NCI-H748 (cell line): ENCODE data around the gene MRPL36.
"Not testable (repeated sequence)": the region's sequence is repeated elsewhere in the genome, so short reads cannot be mapped to it uniquely, and the experiment has no call there.

Experiments
- DNase-seq: peaks from one replicate; lab custom pipeline; 2025; ENCODE audit not compliant: unreplicated experiment; lab: John Stamatoyannopoulos, UW

Gene MRPL36

DNA sequence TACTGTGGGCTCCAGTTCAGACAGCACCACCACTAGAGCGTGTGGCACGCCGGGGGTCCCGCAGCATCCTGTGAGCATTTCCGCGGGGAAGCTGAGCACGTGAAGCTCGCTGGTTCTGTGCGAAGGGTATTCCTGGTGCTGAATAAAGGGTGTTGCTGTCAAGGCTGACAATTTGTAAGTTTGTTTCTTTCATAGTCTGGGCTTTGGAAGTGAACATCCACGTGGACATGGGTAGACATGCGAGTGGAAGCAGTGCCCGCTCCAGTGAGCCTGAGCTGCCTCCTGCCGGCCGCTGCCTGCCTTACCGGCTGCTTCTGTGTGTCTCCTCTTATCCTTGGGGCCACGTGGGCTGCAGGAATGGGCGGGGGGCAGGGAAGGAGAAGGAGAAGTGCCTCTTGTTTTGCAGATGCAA lies 16.2 kb upstream of the MRPL36 start:
- no peak for DNase-seq

DNA sequence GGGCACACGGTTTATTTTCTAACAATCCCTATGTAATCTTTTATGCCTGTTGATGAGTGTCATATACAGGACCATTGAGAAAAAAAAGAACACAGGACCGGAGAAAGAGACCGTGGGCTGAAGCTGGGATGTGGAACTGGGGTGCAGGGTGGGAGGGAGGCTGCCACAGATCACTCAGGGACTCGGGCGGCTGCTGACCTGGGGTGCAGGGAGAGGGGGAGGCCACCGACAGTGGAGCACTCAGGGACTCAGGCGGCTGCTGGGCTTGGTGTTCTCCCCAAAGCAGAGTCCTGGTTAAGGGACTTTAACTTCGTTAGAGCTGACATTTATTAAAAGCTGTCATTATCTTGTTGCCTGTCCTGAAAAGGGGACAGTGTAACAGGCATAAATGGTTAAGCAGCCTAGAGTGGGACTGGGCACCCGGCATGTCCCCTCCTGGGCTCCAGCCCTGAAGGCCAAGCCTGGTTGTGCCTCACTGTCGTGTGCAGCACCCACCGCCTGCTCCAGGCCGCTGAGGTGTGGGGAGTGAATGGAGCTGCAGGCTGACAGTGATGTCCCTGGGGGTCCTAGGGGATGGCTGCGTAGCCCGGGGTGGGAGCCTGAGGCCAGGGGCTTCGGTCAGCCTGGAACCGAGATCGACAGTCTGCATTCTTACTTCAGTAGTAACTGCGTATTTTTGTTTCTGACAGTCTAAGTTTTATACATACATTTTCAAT lies 15.6 kb upstream of the MRPL36 start:
- no peak for DNase-seq

DNA sequence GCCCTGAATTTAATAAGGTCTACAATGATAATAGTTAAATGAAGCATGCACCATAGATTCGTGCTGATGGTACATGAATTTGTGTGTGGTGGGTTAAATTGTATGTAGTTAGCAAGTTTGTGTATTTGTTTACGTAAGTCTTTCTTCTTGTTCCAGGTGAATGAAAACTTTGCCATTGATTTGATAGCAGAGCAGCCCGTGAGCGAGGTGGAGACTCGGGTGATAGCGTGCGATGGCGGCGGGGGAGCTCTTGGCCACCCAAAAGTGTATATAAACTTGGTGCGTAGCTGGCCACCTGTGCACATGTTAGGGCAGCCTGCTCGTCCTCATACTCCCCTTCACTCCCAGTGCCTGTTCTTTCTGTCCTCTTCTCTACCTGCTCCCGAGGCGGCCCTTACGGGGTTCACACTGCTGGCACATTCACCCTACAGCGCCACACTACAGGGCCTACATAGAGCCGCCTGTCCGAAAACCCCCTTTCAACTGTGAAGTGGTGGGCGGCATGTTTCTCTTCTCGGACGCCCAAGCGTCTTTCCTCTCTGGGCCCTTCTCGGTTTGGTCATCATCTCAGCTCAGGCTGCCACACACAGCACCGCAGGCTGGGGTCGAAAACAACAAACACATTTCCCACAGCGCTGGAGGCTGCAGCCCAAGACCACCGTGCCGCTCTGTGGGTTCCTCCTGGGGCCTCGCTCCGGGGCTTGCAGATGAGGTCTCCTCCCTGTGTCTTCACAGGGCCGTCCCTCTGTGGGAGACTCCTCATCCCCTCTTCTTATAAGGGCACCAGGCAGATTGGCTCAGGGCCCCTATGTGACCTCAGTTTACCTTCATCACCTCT lies 14.8 kb upstream of the MRPL36 start:
- DNase-seq, result no peak

DNA sequence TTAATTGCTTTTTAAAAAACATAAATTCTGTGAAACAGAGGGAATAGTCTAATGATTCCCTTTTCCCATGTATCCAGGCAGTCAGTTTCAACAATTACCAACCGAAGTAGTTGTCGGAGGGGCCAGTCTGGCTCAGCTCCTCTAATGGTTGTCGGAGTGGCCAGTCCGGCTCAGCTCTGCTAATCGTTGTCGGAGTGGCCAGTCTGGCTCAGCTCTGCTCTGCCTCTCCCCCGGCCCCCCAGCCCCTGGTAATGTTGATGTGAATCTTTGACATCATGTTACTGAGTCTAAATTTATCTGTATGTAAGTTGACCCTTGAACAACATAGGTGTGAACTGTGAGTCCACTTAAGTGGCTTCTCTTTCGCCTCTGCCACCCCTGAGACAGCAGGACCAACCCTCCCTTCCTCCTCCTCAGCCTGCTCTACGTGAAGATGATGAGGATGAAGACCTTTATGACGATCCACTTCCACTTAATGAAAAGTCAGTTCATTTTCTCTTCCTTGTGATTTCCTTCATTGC lies 11.0 kb upstream of the MRPL36 start:
- DNase-seq, result no peak

DNA sequence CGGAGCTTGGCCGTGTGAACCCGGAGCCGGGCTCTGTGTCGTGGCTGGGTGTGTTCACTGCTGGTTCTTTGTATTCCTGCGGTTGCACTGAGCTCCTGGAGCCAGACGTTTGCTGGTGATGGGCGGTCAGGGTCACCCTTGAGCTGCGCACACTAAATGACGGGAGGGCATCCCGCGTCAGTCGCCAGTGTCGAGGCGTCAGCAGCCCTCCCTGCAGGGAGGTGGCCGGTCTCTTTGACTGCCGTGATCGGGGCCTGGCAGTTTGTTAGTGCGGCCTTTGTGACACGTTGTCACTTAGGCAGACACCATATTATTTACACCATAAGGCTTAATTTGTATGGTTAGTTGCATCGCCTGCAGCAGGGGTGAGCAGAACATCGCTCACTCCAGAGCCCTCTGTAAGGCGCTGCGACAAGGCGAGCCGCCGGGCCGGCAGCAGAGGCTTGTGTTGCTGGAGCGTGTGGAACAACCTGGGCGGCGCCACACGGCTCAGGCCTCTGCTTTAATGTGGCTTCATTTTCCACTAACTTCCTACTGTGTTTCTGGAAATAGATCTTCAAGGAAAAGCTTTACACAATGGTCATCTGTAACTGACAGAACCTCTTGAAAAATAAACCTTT lies 9.9 kb upstream of the MRPL36 start:
- DNase-seq, result no peak

DNA sequence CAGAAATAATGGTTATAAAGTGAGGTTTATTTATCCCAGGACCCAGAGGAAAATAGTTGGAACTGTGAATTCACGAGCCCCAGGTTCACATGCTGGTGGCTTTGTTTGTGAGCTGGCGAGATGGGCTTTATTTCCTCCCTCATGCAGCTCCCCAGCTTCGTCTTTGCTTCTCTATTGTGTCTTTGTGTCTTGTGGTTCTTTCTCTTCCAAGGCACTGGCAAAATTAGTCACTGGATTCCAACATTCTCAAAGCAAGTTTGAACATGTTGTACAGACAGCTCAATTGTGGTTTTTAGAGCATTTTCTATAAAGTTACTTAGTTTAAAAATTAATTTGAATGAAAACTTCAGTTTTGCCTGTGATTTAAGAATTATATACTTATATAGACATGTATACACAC lies 8.8 kb upstream of the MRPL36 start:
- no peak for DNase-seq

DNA sequence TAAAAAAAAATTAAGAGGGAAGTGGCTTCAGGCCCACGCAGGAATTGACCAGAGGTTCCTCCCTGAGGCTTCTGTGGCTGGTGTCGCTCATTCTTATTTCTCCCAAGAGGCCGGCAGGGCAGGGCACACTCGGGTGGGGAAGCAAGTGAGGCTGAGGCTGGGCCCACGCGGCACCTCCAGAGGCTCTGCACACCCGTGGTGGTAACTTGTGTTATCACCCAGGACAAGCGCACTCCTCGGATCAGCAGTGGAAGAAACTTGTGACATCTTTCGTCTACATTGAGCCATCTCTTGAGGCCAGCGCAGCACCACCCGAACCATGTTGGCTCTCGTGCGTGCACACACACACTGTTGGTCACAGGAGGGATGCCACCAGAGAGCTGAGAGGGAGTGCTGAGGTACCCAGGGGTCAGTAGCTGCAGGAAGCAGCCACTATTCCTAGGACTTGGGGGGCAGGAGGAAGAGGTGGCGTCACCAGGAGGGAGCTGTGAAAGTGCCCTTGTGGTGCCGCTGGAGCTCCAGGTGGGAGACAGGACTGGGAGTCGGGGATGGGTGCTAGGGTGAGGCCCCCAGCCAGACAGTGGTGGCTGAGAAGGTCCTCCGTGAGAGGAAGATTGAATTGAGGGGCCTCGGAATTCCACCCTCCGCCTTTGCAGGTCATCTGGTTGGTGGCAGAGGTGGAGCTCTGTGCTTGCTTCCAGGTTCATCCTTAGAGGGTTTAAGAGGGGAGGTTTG lies 8.0 kb upstream of the MRPL36 start:
- no peak for DNase-seq

DNA sequence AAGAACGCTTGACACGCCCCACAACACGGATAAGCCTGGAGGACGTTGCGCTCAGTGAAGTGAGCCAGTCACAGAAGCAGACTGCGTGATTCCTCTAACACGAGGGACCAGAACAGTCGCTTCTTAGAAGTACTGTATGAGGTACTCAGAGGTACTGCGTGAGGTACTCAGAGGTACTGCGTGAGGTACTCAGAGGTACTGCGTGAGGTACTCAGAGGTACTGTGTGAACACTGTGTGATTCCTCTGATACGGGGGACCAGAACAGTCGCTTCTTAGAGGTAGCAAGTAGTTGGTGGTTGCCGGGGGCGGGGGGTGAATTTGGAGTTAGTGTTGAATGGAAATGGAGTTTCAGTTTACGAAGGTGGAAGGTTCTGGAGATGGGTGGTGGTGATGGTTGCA lies 7.3 kb upstream of the MRPL36 start:
- no peak for DNase-seq

DNA sequence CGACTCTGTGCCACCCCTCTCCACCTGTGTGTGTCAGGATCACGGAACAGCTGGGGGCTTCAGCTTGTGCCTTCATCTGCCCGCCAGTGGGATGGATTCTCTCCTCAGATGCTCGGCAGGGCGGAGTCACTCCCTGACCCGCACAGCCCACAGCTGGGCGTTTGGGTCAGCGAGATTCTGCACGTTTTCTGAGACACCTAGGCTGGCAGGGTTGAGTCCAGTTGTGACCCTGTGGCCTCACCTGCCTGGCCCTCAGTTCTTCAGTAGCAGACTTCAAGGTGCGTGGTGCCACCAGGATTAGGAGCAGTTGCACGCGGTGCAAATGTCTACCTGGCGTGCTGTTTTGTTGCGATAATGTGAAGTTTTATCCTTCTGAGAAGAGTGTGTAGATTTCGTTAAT lies 6.6 kb upstream of the MRPL36 start:
- no peak for DNase-seq

DNA sequence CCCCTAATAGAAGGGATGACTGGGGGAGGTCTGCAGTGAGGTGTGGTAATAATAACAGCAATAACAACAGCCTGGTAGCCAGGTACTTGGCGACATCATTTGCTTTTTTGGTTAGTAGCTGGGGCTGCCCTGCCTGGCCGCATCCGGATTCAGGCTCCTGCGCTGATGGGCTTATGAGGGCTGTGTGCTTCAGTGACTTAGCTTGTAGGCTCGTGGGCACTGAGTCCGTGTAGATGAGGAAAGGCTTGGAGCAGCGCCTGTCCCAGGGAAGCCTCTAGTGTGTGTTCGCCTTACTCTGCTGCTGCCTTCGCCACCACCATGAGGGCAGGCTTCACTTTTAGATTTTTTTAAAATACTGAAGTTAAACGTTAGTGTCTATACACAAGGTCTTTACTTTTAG lies 6.1 kb upstream of the MRPL36 start:
- DNase-seq, result no peak

DNA sequence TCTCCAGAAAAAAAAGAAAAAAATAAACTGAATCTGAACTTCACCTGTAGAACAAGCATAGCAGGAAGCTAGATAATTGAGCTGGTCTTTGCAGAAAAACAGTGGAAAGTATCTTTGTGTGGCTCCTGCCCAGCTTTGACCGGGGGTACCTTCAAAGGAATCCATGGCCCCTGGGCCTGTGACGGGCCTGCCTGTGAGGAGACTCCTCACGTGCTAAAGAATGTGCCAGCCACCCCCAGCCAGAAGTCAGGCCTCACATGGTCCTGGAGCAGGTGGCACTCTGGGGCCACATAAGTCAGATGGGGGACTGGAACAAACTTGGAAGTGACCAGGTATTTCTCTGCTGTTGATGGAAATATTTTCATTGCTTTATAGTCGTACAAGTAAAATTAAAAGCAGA lies 5.7 kb upstream of the MRPL36 start:
- no peak for DNase-seq

DNA sequence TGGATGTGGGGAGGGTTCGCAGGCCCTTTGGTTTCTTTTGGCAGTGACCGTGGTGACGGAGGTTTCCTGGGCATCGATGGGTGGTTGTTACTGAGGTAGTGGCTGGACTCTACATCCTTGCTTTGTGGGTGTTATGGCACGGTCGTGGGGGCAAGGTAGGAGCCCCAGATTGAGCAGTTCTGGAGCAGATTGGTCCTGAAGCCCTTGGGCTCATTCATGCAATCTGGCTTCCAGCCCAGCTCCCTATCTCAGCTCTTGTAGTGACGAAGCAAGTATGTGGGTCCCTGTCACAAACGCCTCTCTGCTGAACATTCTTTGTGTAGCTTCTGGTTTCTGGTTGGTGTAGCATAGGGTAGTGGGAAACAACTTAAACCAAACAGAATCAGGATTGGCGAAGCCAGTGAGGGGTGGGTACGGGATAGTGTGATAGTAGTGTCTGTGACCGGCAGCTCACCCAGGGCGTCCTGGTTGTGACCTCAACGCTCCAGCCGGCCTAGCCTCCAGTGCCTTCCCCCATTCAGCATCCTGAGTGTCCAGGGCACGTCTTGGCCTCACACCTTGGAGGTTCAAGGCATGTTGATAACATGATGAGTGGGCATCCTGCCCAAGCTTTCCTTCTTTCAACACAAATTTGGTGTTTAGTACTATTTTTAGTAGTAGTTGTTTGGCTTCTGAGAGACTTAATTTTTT lies 4.5 kb upstream of the MRPL36 start:
- DNase-seq, result no peak

DNA sequence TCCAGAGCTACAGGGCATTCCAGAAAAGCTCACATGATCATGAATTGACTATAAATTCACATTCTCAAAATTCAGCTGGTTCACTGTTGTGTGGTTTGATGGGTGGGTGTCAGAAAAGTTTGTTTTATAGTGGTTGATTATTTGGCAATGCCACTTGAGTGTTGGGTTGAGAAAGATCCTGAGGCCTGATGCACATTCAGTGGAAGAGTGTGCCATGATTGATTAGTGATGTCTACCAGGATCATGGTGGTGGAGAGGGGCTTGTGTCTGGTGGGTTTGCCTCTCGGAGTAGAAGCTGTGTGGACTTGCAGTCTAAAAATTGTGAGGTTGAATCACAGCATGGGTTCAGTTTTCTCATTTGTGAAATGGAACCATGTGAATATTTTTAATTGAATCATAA lies 3.6 kb upstream of the MRPL36 start:
- no peak for DNase-seq

DNA sequence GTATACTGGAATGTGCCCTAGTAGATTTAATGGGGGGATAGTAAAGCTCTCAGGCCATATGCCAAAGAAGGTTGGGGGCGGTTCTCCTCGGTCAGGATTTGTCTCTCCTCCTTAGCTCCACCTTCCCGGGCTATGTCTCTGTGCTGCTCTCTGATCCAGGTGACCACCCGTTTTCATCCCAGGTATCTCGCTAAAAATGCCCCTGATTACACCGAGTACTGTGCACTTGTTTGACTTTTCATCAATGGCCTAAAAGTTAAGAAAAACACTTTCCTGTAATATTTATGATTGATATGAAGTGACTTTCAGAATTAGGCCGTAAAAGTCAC lies 2.3 kb upstream of the MRPL36 start:
- DNase-seq, result peak; percentile 71

DNA sequence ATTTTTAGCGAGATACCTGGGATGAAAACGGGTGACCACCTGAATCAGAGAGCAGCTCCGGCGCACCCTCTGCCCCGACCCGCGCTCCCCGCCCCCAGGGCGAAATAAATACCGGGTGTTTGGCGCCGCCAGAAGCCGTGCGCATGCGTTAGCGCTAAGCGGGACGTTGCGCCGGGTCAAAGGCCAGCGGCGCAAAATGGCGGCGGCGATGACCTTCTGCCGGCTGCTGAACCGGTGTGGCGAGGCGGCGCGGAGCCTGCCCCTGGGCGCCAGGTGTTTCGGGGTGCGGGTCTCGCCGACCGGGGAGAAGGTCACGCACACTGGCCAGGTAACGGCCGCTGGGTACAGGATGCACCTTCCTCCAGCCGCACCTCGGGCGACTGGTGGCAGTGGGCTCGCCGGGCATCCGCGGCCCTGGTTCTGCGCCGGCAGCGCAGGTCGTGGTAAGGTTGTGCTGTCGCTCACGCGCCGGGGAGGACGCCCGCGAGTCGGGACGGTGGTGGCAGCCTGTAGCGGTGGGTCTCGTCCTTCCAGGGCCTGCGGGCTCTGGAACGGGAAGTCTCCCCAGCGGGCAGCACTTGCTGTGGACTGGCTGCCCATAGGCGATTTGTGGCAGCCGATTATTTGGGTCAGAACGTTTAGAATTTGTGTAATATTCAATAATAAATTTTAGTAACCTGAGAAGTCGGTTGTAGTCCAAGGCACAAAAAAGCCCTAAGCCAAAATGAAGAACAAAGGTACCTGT lies 1.8 kb upstream of the MRPL36 start, which contains the start of gene NDUFS6:
NDUFS6 (plus strand) TSS at position 186 of the 745 bp plus-strand sequence; CDS start at position 197, 11 bp downstream.
- peak; percentile 96 for DNase-seq

DNA sequence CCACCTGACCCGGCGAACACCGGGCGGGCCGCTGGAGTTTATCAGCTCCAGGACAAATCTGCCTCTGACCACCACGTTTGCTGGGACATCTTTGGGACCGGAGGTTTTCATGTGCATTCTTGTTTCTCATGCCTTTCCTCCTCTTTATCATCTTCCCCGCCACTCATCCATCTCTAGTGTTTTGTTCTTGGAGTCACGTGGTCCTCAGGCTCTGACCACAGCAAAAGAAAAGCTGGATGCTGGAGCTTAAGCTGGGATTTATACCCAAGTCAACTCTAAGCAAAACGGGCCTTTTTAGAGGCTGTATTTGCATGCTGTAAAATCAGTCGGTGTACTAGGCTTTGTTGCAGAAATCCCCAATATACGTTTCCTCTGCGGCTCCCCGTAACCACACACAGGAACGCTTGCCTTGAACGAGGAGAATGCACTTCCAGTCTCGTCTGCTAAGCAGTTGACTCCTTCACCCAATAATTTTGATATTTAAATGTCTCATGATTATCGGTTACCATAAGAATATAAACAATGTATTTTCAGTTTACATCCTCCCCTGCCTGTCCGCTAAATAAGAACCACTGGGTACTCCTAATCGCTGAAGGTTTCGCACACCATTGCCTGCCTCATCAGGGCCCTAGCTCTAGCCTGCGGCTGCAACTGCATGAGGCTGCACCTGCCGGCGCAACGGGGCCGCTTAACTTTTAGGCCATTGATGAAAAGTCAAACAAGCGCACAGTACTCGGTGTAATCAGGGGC lies 1.0 kb upstream of the MRPL36 start:
- peak; percentile 95 for DNase-seq

DNA sequence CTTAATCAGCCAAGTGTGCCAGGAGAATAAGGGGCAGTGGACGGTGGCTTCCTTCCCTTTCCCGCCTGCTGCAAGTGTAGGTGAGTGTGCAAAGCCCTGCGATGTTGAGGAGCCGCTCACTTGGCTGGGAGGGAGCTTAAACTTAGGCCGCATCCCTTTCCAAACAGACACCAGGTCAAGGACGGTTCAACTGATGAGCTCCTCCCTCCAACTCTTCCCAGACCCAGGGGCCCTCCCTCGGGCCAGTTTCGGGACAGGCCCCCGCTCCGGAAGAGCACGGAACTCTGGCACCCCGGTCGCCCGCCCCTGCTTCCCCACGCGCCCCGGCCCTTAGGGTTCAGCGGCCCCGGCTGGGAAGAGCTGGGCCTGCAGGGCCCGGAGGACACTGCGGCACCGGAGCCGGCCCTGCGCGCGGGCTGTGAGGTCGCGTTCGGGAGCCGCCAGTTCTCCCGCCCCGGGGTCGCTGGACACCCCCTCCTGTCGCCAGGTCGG lies 481 bp downstream of the MRPL36 start:
- peak; percentile 68 for DNase-seq

DNA sequence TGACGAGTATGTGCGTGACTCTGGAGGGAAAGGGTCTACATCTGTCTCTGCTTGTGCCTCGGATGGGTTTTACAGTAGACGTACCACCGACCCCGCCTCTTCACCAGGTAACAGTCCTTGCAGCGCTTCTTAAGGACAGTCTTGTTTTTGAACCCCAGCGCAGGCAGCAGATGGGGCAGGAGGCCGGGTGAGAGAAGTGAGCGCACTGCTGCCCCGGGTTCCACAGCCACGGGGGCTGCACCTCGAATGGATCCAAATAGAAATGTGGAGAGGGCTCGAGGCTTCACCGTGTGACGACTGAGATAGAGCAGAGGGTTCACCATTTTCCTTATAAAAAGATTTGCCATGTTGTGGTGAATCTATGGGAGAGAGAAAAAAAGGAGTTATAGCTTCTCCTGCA lies 1.0 kb downstream of the MRPL36 start:
- not testable (repeated sequence) for DNase-seq

DNA sequence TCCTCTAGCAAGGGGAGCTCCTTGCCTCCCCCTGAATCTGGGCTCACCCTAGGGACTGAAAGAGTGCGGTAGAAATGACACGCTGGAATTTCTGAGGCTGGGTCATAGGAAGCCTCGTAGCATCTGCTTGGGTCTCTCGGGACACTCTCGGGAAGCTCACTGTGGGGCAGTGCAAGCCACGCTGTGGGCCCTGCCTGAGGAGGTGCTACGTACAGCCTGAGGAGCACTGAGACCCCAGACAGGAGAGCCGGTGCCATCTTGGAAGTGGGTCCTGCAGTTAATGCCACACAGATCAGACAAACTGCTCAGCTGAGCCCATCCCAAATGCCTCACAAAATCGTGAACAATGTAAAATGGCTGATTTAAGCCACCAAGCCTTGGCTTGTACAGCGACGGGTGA lies 1.8 kb downstream of the MRPL36 start:
- DNase-seq, result no peak
